Measurements from ENCODE around the gene RNFT2.

DNA sequence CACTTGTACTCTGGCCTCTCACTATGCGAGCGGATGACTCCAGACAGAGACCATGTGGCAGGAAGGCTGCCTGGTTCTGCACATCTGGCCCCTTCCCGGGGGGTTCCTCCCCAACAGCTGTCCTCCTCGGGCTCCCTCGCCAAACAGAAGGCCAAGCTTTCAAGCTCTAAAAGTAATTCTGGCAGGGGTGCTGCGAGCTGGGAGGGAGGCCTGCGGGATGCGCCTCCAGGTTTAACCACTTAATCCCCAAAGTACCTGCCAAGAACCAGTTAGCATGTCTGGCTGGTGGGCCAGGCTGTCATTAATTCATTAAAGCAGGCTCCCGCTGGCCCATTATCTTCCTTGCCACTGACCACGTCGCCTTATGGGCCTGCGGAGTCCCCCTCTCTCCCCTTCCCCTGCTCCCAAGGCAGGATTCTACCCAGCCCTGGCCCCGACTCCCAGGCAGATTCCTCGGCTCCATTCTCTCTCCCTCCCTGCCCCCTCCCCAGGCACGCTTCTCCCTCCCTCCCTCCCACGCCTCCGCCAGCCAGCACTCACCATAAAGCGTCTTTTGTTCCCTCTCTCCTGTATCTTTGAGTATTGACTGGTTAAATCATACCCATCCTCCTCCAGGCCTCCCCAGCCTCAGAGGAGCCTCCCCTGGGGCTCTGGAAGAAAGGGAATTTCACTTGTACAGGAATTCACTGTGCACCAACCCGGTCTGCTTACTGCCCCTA, 138.2 kb downstream of the RNFT2 start:
- TF ChIP-seq CTCF (IDR thresholded peaks at IDR 0.05) (no peak), POLR2A (IDR thresholded peaks at IDR 0.05) (no peak)

All from lower leg skin (tissue), 3 donors.